HG03575 (cell line): ENCODE results near the gene MICAL3.

ENCODE experiments used
- ATAC-seq: cut with Tn5 transposase; IDR thresholded peaks from one replicate; pipeline ENCODE4 v1.9.1; 2021; ENCODE audit not compliant: unreplicated experiment, insufficient number of reproducible peaks, low FRiP score; ENCODE audit errors: extremely low read depth

The MICAL3 gene

DNA sequence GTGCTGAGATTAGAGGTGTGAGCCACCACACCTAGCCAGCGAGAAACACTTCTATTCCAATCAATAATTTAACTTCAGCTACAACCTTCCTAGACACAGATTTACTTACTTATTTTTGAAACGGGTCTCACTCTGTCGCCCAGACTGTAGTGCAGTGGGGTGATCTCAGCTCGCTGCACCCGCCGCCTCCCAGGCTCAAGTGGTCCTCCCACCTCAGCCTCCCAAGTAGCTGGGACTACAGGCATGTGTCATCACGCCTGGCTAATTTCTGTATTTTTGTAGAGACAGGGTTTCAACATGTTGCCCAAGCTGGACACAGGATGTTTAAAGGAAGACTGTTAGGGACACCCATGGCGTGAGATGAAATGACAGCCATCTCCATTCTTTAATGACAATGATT lies 61.3 kb downstream of the MICAL3 start:
- ATAC-seq, result no peak

DNA sequence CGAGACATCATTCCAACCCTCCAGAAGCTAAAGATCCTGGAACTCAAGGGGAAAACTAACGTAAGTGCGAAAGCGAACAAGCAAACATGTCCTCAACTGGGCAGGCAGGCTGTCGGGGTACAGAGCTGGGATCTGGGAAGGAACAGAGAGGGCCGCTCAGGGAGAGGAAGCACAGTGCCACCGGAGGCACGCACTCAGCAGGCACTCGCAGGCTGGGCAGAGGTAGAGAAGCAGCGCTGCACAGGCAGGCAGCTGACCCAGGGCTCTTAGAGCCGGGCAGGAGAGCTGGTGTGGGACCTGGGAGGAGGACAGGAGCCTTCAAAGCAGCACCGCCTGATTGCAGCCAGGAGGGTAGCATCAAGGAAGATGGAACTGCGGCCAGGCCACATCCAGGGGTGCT lies 62.2 kb downstream of the MICAL3 start:
- ATAC-seq, result no peak

DNA sequence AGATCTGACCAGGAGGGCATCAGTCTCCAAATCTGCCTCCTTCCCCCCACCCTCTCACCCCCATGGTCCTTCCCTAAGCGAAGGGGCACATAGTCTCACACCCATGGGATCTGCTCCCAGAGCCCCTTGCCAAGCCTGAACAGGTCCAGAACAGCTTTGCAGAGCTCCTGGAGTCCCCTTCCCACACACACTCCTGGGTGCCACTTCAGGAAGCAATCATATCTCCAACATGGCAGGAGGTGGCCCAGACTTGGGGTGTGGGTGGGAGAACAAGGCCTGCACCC lies 63.0 kb downstream of the MICAL3 start:
- no peak for ATAC-seq

DNA sequence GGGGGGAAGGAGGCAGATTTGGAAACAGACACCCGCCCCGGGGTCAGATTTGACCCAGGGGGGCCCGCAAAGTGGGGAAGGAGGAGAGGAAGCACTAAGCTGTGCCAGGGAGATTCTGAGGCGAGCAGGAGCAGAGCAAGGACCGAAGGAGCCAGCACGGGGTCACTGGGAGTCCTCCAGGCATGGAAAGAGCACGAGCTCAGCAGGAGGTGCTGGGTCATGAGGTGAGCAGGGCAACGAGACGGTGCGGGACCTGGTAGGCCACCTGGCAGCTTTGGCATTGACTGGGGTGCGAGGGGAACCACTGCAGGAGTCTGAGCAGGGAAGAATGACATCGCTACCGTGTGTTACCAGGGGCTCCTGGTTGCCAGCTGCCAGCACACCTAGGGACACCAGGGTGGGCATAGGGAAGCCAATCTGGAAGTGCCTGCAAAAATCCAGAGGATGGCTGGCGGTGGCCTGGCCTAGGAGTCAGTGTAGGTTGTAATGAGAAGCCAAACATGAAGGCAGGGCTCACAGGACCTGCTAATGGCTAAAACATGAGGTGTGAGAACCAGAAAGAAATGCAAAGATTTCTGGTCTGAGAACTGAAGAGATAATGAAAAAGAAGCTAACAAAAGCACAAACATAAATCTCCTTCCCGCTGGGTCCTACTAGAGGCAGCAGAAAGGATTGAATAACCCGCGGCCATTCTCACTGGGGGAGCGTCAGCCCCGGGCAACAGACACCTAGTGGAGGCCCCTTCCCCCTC lies 63.5 kb downstream of the MICAL3 start:
- no peak for ATAC-seq

DNA sequence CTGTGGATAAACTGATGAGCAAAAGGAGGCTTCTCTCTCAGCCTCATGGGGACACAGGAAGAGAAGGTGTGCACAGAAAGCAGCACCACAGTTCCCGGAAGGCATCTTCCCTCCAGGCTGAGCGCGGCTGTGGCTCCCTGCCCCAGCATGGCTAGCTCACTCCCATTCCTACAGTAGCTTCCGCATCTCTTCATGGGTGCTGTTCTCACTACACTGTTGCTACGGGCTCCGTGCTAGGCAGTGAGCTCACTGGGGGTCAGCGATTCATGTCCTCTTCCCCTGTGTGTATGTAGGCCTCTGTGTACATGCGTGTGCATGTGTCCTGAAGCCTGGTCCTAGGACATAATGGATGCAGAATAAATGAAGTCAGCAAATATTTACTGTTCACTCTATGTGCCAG lies 64.3 kb downstream of the MICAL3 start:
- ATAC-seq, result no peak

DNA sequence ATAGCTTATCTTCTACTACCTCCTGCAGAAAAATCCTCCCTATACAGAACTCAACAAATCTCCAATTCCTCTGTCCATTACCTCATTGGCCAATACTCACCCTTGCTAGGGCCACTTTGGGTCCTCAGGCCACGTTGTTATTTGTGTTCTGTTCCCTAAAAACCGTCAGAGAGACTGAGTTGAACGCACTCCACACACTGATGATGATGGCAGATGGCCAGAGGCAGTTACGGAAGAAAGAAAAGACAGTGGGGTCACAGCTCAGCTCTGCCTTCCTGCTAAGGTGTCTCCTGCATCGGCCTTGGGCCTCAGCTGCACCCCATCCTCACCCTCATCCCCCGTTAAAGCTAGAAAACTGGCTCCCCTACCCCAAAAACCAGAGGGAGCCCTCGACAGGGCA lies 66.2 kb downstream of the MICAL3 start:
- ATAC-seq, result no peak

DNA sequence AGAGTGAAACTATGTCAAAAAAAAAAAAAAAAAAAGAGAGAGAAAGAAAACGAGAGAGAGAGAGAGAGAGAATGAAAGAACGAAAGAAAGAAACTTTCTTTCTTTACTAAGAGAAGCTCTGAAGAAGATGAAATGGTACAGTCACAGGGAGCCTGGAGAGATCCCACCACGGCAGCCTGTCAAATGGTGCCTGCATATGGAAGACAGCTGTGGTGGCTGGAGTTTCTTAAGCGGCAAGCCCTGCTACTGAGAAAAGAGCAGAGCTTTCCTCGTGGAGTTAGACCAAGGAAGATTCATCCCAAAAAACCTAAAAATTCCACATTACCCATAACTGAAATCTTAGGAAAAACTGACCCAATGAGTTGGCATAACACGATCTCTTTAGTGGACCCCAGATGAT lies 66.7 kb downstream of the MICAL3 start:
- no peak for ATAC-seq

DNA sequence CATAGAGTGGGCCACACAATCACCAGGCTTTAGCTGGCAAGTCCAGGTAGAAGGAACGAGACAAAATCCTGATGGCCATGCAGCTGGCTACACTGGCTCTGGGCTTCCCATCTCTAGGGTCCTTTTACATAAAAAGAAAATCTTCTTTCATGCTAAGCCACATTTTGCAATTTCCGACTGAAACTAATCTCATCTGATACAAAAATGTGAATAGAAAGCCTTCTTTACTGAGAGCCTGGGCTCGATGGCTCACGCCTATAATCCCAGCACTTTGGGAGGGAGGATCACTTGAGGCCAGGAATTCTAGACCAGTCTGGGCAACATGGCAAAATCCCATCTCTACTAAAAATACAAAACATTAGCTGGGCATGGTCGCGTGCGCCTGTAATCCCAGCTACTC lies 67.2 kb downstream of the MICAL3 start:
- ATAC-seq, result no peak

DNA sequence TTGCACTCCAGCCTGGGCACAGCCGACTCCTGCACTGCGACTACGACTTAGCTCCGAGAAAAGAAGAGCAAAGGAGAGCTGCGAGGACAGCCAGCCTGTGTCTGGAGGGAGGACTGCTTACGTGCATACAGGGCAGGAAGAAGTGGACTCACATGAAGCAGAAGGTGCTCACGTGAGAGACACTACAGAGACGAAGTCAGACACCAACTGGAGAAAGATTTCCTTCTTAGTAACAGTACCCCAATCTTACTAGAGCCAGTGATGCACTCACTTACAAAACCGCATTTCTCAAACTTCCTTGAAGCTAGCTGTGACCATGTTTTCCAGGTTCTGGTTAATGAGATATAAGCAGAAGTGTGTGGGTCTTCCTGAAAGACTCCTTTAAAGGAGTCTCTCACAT lies 67.7 kb downstream of the MICAL3 start:
- ATAC-seq, result no peak

DNA sequence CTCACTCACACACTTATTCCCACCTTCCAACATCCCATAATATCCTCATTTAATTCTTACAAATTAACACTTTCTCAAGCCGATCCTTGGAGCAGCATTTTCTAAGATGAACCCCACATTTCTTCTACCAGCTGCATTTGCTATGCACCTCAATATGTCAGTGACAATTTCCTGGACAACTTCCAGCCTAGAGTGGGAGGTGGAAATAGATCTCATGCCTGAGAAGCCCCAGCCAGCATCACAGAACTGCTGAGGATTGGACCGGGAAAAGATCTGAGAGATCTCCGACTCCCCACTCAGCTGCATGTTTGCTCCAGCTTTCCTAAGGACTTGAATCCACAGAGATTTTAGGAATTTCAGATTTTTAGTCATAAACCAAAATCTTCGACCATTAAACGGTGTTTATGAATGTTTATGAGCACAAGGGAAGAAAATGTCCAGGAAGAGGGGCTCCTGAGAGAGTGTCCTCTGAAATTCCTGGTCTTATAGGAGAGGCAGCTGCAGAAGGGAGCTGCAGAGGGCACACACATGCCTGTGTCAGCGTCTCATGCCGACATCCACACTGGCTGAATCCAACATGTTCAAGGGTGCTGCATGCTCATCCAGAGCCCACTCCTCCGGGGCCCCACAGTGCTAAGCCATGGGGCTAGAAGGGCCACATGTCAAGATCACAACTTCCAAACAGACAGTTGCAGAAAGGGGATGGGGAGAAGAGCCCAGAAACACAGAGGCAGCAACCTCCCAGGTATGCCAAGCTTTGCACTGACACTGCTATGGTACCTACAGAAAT lies 68.6 kb downstream of the MICAL3 start:
- no peak for ATAC-seq

DNA sequence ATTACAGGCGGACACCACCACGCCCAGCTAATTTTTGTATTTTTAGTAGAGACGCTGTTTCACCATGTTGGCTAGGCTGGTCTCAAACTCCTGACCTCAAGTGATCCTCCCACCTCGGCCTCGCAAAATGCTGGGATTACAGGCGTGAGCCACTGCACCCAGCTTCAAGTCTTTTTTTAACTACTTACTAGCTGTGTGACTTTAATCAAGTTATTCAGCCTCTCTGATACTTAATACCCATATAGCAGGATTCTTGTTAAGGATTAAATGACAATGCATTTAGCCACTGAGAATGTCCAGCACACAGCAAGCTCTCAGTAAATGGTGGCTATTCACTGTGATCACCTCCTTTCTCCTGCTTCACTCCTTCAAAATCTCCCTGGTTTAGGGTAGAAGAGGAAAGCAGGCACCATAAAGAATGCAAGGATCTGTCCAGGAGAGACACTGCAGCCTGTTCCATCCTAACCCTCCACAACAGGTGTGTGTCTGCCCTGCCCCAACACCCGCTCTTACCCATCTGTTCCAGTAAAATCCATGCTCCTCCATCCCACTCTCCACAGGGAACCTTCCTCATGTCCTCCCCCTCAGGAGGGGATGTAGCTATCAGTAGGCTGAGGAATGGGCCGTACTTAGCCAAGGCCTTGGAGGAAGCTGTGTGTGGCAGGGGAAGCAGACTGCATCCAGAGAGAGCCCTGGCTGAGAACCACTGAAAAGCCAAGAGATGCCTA lies 69.3 kb downstream of the MICAL3 start:
- no peak for ATAC-seq

DNA sequence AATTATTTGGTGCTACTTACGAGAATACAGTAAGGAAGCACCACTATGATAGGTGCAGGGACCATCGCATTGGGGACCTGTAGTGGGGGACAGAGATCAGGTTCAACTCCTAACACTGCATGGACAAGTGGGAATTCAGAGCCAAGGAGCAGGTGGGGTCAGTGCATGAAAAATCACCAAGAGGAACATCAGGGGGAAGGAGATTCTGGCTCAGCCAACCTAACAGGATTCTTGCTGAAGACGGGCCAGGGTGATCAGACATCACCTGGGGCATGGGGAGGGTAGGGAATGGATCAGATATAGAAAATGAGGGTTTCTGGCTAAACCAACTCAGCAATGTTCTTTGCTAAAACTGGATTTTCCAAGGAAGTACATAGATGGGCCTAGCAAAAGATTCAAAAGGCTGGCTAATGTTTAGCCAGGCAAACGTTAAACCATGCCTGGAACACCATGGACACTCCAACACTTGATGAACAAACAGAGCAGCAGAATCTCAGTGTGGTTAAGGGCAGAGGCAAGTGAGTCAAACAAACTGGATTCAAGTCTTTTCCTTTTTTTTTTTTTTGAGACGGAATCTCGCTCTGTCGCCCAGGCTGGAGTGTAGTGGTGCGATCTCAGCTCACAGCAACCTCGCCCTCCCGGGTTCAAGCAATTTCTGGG lies 70.0 kb downstream of the MICAL3 start:
- no peak for ATAC-seq

DNA sequence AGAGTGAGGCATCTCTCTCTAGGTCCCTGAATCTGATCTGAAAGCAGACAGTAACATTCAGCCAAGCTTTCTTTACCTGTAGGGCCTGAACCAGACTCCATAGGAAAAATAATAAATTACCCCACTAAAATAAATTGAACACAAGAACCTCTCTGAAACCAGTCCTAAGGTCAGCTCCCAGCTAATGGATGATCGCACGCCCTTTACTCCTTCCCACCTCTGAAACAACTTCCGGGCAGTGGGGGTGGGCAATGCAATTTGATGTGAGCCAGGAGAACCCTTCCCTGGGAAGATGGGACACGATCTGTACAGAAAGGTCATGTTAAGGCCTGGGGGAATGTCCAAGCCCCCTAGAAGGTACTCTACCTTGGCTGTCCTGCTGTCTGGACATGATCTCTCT lies 71.2 kb downstream of the MICAL3 start:
- no peak for ATAC-seq

DNA sequence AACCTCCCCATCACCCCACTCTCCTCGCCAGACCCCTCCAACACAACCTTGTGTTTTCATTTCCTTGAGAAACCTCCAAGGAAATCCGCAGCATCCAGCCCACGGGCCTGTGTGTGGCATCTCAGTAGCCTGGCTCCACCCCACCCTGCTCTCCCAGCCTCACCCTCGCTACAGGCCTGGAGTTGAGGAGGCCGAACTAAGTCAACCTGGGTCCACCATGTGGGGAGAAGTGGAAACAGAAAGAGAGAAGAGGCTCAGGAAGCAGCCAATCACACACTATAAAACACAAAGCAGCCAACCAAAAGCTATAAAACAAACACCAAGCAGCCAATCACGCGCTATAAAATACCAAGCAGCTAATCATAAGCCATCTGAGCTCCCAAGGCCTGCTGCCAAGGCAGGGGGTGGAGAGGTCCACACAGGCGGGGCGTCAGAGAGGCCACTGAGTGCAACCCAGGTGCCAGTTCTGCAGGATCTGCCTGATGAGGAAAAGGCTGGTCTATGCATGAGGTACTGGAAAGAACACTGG lies 72.0 kb downstream of the MICAL3 start:
- ATAC-seq, result no peak

DNA sequence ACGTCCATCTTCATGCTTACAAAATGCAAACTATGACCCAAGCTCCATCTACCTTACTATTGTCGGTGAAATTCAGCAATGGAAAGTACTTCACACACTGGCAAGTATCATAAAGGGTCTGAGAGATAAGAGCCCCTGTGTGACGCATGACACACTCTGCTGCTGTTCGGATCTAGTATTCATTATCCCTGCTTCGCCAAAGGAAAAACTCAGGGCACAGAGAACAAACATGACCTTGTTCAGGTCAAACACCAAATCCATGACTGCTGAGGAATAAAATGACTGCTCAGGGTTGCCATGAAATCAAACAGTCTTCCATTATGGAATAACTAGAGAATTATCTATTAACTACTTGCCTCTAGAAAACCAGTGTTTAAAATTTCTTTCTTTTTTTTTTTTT lies 73.0 kb downstream of the MICAL3 start:
- no peak for ATAC-seq

DNA sequence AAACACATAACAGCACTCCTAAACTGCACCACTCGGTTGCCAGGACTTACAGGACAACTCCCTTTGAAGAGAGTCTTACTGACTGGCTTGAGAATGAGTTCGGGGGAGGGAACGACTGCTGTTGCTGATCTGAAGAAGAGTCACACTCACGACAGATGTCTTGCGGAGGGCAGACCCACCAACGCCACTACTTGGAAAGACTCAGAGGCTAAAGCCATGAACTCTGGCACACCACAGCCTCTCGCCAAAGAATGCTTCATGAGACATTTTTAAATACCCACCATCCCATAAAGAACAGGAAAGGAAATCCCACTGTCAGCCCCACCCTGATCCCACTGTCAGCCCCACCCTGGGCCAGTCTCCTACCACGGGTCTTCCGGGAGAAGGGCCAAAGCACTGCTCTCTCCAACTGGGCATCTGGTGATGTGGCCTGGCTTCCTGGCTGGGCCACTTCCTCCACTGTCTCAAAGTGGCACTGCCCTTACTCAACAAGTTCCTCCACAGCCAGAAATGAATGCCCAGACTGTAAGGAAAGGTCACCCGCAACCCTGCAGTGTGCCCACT lies 73.6 kb downstream of the MICAL3 start:
- no peak for ATAC-seq

DNA sequence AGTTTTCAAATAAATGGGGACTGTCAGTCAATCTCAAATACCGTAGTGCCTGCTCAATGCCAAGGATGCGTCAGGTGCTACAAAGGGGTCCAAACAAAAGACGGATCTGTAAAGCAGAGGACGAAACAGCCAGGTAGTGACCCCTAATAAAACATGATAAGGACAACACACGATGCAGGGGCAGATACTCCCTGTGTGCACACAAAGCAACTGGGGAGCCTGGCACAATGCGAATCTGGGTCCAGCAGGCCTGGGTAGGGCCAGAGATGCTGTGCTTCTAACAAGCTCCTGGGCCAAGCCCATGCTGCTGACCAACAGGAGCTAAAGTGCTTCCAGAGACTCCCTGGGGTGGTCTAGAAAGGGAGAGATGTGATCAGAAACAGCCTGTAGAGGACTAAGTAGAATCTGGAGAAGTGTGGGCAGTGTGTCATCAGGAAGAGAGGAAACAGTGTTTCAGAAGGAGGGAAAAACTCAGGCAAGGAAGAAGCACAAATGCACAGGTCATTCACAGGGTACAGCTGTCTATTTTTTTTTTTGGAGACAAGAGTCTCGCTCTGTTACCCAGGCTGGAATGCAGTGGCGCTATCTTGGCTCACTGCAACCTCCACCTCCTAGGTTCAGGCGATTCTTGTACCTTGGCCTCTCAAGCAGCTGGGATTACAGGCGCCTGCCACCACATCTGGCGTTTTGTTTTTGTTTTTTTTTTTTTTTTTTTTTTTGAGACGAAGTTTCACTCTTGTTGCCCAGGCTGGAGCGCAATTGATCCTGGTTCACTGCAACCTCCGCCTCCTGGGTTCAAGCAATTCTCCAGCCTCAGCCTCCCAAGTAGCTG lies 74.5 kb downstream of the MICAL3 start:
- no peak for ATAC-seq

DNA sequence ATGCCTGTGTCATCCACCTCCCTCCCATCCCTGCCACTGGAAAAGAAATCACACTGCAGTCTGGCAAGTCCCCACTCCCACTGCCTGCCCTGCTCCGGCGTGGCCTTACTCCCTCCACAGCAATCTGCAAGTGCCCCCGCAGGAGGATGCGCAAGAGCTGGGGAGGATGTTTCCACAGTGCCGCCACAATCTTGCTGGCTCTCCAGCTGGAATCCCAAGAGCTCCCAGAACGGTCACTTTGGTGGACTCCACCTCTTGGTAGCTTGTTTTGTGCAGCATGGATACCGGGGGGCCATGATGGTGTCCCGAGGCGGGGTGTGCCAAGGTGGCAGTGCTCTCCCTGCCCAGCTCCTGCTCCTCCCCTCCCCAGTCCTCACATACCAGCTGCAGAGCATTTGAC lies 76.3 kb downstream of the MICAL3 start:
- ATAC-seq, result no peak
